ENCODE results near the gene DDB1. TPM values are rescaled to one million over a fixed set of nuclear protein-coding genes. Genes with fewer than 3 reads are reported as not detected.

Gene DDB1
- total RNA-seq, 1 experiment from 2014 or later = 172 TPM

DNA sequence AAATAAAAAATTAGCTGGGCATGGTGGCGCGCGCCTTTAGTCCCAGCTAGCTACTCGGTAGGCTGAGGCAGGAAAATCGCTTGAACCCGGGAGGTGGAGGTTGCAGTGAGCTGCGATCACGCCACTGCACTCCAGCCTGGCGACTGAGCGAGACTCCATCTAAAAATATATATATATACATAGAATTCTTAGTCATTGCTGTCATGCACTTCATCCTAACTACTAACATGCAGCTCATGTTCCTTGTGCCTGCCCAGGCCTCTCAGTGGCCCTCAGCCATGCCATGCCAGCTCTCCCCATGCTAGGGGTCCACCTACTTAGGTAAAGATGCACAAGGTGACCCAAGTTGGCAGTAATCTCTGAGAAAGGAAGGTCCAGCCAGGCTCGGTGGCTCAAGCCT is 25.7 kb upstream of the DDB1 start:
- Mint-ChIP-seq H3K27me3 (ENCODE audit: insufficient read depth, unreplicated experiment) (no peaks in the 10 kb centered on the region), H3K36me3 (ENCODE audit: insufficient read depth, unreplicated experiment) (peaks cover 33% of the 10 kb centered on the region), H3K4me1 (ENCODE audit: insufficient read depth, unreplicated experiment) (peaks cover 14% of the 10 kb centered on the region), H3K4me3 (ENCODE audit: unreplicated experiment) (no peak overlapping the region), H3K9me3 (ENCODE audit: unreplicated experiment) (no peaks in the 10 kb centered on the region), H3K27ac (ENCODE audit: low read depth, unreplicated experiment) (no peak overlapping the region)
- intact Hi-C loops (cut with micrococcal nuclease) = no loop called here
- no TSS peak for BruUV-seq (replicated peaks)
- no peak for DNase-seq (ENCODE audit: unreplicated experiment)
- ChIA-PET POLR2A (interaction anchor here (0.6 to 6.6 kb wide), 3 partner anchors 10 to 24 kb away, joined by 3 to 150 read pairs (median 3); partner anchors contain the start of genes DDB1 and TKFC), CTCF (interaction anchor here (11.4 to 22.4 kb wide), 2 partner anchors 22 to 25 kb away, joined by 154 to 294 read pairs; partner anchors contain the start of genes DDB1 and TKFC)
- TF ChIP-seq, protein P1, sequence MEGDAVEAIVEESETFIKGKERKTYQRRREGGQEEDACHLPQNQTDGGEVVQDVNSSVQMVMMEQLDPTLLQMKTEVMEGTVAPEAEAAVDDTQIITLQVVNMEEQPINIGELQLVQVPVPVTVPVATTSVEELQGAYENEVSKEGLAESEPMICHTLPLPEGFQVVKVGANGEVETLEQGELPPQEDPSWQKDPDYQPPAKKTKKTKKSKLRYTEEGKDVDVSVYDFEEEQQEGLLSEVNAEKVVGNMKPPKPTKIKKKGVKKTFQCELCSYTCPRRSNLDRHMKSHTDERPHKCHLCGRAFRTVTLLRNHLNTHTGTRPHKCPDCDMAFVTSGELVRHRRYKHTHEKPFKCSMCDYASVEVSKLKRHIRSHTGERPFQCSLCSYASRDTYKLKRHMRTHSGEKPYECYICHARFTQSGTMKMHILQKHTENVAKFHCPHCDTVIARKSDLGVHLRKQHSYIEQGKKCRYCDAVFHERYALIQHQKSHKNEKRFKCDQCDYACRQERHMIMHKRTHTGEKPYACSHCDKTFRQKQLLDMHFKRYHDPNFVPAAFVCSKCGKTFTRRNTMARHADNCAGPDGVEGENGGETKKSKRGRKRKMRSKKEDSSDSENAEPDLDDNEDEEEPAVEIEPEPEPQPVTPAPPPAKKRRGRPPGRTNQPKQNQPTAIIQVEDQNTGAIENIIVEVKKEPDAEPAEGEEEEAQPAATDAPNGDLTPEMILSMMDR (IDR thresholded peaks at IDR 0.05; ENCODE audit: unreplicated experiment) = no peak

DNA sequence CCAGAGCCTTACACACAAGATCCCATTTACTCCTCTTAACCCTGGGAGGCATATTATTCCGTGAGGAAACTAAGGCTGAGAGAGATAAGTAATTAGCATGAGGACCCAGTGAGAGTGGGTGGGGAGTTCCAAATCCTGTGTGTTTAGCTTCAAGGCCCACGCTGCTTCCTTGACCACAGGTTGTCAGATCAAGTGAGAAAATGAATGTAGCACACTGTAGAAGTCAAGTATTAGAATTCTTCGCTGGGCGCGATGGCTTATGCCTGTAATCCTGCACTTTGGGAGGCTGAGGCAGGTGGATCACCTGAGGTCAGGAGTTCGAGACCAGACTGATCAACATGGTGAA is 25.0 kb upstream of the DDB1 start:
- Mint-ChIP-seq H3K9me3 (ENCODE audit: unreplicated experiment) (no peaks in the 10 kb centered on the region), H3K27me3 (ENCODE audit: insufficient read depth, unreplicated experiment) (no peaks in the 10 kb centered on the region), H3K4me3 (ENCODE audit: unreplicated experiment) (no peak overlapping the region), H3K36me3 (ENCODE audit: insufficient read depth, unreplicated experiment) (peaks cover 38% of the 10 kb centered on the region), H3K4me1 (ENCODE audit: insufficient read depth, unreplicated experiment) (peaks cover 7% of the 10 kb centered on the region), H3K27ac (ENCODE audit: low read depth, unreplicated experiment) (no peak overlapping the region)
- no TSS peak for BruUV-seq (replicated peaks)
- intact Hi-C loops (cut with micrococcal nuclease) = no loop called here
- no peak for DNase-seq (ENCODE audit: unreplicated experiment)
- TF ChIP-seq, protein P1 (IDR thresholded peaks at IDR 0.05; ENCODE audit: unreplicated experiment) = no peak
- CTCF ChIA-PET = interaction anchor here (0.6 to 22.4 kb wide), 4 partner anchors 8 to 760 kb away, joined by 3 to 294 read pairs (median 79); partner anchors contain the start of genes DDB1 and TKFC
- POLR2A ChIA-PET = interaction anchor here (1.4 to 6.6 kb wide), 2 partner anchors 22 to 28 kb away, joined by 5 to 150 read pairs; partner anchors contain the start of genes DDB1 and TKFC

DNA sequence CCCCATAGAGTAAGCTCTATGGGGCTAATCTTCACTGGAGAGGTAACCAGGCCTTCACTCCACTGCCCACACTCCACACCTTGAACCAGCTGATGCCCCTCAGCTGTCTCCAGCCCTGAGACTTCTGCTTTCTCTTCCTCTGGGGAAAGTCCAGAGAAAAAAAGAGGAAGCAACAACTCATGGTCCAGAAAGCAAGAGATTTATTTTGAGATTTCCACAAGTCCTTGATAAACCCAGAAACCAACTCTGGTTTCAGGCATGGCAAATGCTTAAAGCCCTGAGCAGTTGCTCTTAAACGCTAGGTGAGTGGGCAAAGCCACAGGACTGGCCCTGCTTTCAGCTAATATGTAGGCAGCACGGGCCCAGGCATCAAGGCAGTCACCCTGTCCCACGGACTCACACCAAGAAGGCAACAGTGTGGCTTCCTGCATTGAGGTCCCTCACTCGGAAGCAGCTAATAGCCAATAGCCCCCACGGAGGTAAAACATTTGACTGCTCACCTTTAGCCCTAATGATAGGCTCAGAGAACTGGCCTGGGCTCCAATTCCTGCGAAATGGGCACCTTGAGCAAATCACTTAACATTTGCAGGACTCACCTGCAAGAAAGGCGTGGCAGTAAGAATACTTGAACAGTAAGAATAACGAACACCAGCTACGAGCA is 24.5 kb upstream of the DDB1 start:
- peaks cover 2% of the 10 kb centered on the region for H3K4me1 Mint-ChIP-seq (ENCODE audit: insufficient read depth, unreplicated experiment)
- no peak overlapping the region for H3K27ac Mint-ChIP-seq (ENCODE audit: low read depth, unreplicated experiment)
- DNase-seq (ENCODE audit: unreplicated experiment) = no peak
- no TSS peak for BruUV-seq (replicated peaks)
- CTCF ChIA-PET = interaction anchor here (0.6 to 22.4 kb wide), 3 partner anchors 8 to 26 kb away, joined by 4 to 294 read pairs (median 154); partner anchors contain the start of genes DDB1 and TKFC
- no peaks in the 10 kb centered on the region for H3K9me3 Mint-ChIP-seq (ENCODE audit: unreplicated experiment)
- H3K27me3 Mint-ChIP-seq (ENCODE audit: insufficient read depth, unreplicated experiment) = no peaks in the 10 kb centered on the region
- peaks cover 42% of the 10 kb centered on the region for H3K36me3 Mint-ChIP-seq (ENCODE audit: insufficient read depth, unreplicated experiment)
- intact Hi-C loops (cut with micrococcal nuclease) = no loop called here
- POLR2A ChIA-PET = interaction anchor here (1.1 to 1.4 kb wide), 2 partner anchors 28 to 84 kb away, joined by 3 to 5 read pairs; no protein-coding TSS in a partner anchor
- H3K4me3 Mint-ChIP-seq (ENCODE audit: unreplicated experiment) = no peak overlapping the region
- TF ChIP-seq, protein P1 (IDR thresholded peaks at IDR 0.05; ENCODE audit: unreplicated experiment) = no peak

DNA sequence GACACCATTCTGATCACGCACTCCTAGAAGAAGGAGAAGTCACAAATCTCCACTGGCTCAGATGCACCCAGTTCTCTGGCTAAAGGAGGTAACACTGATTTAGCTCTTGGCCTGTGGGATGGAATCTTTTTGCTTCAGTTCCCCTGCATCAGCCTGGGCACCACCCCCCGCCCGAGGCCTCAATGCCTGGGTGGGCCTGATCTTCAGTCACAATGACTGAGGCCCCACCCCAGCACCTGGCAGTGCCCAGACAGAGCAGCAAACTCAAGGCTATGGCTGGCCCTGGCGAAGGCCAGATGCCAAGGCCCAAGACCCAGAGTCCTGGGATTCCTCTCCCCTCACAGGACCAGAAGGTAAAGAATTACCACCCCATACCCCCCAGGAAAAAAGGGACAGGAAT is 23.8 kb upstream of the DDB1 start:
- Mint-ChIP-seq H3K9me3 (ENCODE audit: unreplicated experiment) (no peaks in the 10 kb centered on the region), H3K4me1 (ENCODE audit: insufficient read depth, unreplicated experiment) (no peaks in the 10 kb centered on the region), H3K27ac (ENCODE audit: low read depth, unreplicated experiment) (no peak overlapping the region), H3K36me3 (ENCODE audit: insufficient read depth, unreplicated experiment) (peaks cover 44% of the 10 kb centered on the region), H3K27me3 (ENCODE audit: insufficient read depth, unreplicated experiment) (no peaks in the 10 kb centered on the region), H3K4me3 (ENCODE audit: unreplicated experiment) (no peak overlapping the region)
- CTCF ChIA-PET = interaction anchor here (11.4 to 22.4 kb wide), 2 partner anchors 20 to 27 kb away, joined by 154 to 294 read pairs; partner anchors contain the start of genes DDB1 and TKFC
- TF ChIP-seq, protein P1 (IDR thresholded peaks at IDR 0.05; ENCODE audit: unreplicated experiment) = no peak
- POLR2A ChIA-PET = interaction anchor here (1.1 to 1.4 kb wide), 2 partner anchors 29 to 83 kb away, joined by 3 to 5 read pairs; no protein-coding TSS in a partner anchor
- no peak for DNase-seq (ENCODE audit: unreplicated experiment)
- BruUV-seq (replicated peaks) = no TSS peak
- intact Hi-C loops (cut with micrococcal nuclease) = no loop called here
